ENCODE results near the gene BCAS3. TPM values are rescaled to one million over a fixed set of nuclear protein-coding genes. Genes with fewer than 3 reads are reported as not detected.

Gene BCAS3
- total RNA-seq, 1 donor from 2014 or later: 43.6 TPM

- no peak for DNase-seq
These were observed 690.6 kb downstream of the BCAS3 start for GRCh38 chr17:61368049-61368831.

GRCh38 chr17:61368832-61369450, 691.3 kb downstream of the BCAS3 start:
- no peak for DNase-seq

- no peak for DNase-seq
These were observed 692.1 kb downstream of the BCAS3 start for GRCh38 chr17:61369751-61370150.

GRCh38 chr17:61371179-61371578, 693.5 kb downstream of the BCAS3 start:
- no peak for DNase-seq

- no peak for DNase-seq
These were observed 694.0 kb downstream of the BCAS3 start for GRCh38 chr17:61371606-61372005.

- DNase-seq: no peak
These were observed 694.8 kb downstream of the BCAS3 start for GRCh38 chr17:61372436-61372835.

GRCh38 chr17:61376931-61377838, 699.5 kb downstream of the BCAS3 start:
- no peak for DNase-seq

- DNase-seq: no peak
These were observed 701.2 kb downstream of the BCAS3 start for GRCh38 chr17:61378658-61379456.

GRCh38 chr17:61379457-61380216, 702.0 kb downstream of the BCAS3 start:
- no peak for DNase-seq

- DNase-seq: no peak
These were observed 702.7 kb downstream of the BCAS3 start for GRCh38 chr17:61380217-61380835.

GRCh38 chr17:61380836-61381525, 703.3 kb downstream of the BCAS3 start:
- DNase-seq: no peak

- no peak for DNase-seq
These were observed 703.9 kb downstream of the BCAS3 start for GRCh38 chr17:61381537-61381936.

- no peak for DNase-seq
These were observed 705.4 kb downstream of the BCAS3 start for GRCh38 chr17:61382796-61383688.

GRCh38 chr17:61383689-61384201, 706.1 kb downstream of the BCAS3 start:
- DNase-seq: no peak

- no peak for DNase-seq
These were observed 706.7 kb downstream of the BCAS3 start for GRCh38 chr17:61384354-61384691.

- no peak for DNase-seq
These were observed 707.3 kb downstream of the BCAS3 start for GRCh38 chr17:61384692-61385576.

GRCh38 chr17:61385577-61386236, 708.1 kb downstream of the BCAS3 start:
- no peak for DNase-seq

All from skin of body (tissue), 2 donors.